GM11168 (cell line): ENCODE results near the gene TTC39A.

ENCODE experiments used
- in situ Hi-C: fragments of 300-500 bp; cut with MboI; formaldehyde crosslinking; loops from one replicate; pipeline ENCODE4 v1.12.0; 2022; ENCODE audit warnings: low sequenced_read_pairs; ENCODE audit not compliant: unreplicated experiment

The TTC39A gene

GRCh38 chr1:51301152-51301843 lies 29.1 kb downstream of the TTC39A start:
- in situ Hi-C loops: no loop called here

GRCh38 chr1:51299981-51300670 lies 30.2 kb downstream of the TTC39A start:
- in situ Hi-C loops: no loop called here

GRCh38 chr1:51299185-51299885 lies 31.0 kb downstream of the TTC39A start:
- in situ Hi-C loops: no loop called here

- in situ Hi-C loops: no loop called here
Measured at GRCh38 chr1:51298322-51298705, 32.0 kb downstream of the TTC39A start.

GRCh38 chr1:51297401-51298321 lies 32.7 kb downstream of the TTC39A start:
- in situ Hi-C loops: no loop called here

GRCh38 chr1:51296383-51297357 lies 33.7 kb downstream of the TTC39A start:
- in situ Hi-C loops: no loop called here

GRCh38 chr1:51295926-51296325 lies 34.4 kb downstream of the TTC39A start:
- in situ Hi-C loops: no loop called here

- in situ Hi-C loops: no loop called here
Measured at GRCh38 chr1:51294566-51295184, 35.7 kb downstream of the TTC39A start.

- in situ Hi-C loops: no loop called here
Measured at GRCh38 chr1:51293898-51294515, 36.4 kb downstream of the TTC39A start.

GRCh38 chr1:51290489-51290847 lies 39.9 kb downstream of the TTC39A start:
- in situ Hi-C loops: no loop called here

- in situ Hi-C loops: no loop called here
Measured at GRCh38 chr1:51289676-51290488, 40.5 kb downstream of the TTC39A start.

- in situ Hi-C loops: no loop called here
Measured at GRCh38 chr1:51288578-51288977, 41.8 kb downstream of the TTC39A start.

- in situ Hi-C loops: no loop called here
Measured at GRCh38 chr1:51287966-51288365, 42.4 kb downstream of the TTC39A start.

- in situ Hi-C loops: no loop called here
Measured at GRCh38 chr1:51285055-51285454, 45.3 kb downstream of the TTC39A start.

- in situ Hi-C loops: no loop called here
Measured at GRCh38 chr1:51284487-51284954, 45.8 kb downstream of the TTC39A start.

GRCh38 chr1:51283979-51284378 lies 46.4 kb downstream of the TTC39A start:
- in situ Hi-C loops: no loop called here

GRCh38 chr1:51282605-51283004 lies 47.8 kb downstream of the TTC39A start:
- in situ Hi-C loops: no loop called here
